Activated CD4-positive, alpha-beta T cell treated with anti-CD3 and anti-CD28 coated beads for 48 hours (primary cell): ENCODE results near the gene BMP6.

ENCODE experiments used
- DNase-seq: peaks from one replicate; pipeline ENCODE4 v3.0.0-alpha.2; 2020

BMP6 gene

DNA sequence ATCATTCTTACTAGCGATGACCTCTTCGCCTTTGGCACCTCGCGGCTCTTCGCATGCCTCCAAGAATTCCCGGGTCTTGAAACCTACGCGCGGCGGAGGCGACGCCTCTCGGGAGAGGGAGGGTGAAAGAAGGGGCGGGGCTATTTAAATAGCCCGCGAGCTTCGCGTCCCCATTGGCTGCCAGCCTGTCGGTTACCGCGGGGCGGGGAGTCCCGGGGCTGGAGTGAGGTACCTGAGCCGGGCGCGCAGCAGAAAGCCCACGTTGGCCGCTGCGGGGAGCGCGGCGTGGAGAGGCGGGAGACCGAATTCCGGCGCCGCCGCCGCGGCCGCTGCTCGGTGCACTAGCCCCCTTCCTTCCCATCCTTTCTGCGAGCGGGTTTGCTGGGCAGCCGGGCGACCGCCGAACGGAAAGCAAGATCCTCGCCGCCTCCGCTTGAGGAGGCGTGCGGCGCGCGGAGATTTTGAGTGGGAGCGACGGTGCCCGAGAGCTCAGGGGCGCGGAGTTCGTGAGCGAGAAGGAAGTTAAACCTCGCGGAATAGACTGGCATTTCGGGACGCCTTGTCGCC lies at the start of gene BMP6:
Gene BMP6 (plus strand): TSS at position 251 of the 567 bp plus-strand sequence. CDS start 857 bp downstream, outside the sequence.
- peak; percentile 75 for DNase-seq

DNA sequence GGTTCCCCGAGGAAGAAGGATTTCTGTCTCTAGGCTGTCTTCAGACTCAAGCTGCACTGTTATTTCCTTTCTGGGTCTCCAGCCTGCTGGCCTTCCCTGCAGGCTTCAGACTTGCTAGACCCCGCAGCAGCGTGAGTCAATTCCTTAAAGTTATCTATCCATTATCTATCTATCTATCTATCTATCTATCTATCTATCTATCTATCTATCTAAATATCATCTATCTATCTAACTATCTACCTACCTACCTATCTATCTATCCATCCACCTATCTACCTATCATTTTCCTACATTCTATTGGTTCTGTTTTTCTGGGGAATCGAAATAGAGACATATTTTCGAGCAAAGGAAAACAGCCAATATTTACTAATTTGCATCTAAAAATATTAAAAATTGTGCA lies 48.7 kb upstream of the BMP6 start:
- no peak for DNase-seq

DNA sequence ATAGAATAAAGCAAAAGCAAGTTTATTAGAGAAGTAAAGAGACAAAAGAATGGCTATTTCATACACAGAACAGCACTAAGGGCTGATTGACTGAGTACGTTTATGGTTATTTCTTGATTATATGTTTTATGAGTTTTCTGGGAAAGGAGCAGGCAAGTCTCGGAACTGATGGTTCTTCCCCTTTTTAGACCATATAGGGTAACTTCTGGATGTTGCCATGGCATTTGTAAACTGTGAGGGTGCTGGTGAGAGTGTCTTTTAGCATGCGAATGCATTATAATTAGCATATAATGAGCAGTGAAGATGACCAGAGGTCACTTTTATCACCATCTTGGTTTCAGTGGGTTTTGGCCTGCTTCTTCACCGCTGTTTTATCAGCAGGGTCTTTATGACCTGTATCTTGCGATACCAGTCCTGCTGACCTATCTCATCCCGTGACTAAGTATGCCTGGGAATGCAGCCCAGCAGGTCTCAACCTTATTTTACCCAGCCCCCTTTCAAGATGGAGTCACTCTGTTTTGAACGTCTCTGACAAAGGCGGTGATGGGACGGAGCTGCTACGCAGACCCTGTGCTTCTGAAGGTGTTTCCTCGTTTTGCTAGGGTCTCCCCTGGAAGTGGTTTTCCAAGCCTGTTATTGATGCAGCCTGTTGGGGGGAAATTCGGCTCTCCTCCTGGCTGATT lies 45.4 kb upstream of the BMP6 start:
- DNase-seq = no peak

DNA sequence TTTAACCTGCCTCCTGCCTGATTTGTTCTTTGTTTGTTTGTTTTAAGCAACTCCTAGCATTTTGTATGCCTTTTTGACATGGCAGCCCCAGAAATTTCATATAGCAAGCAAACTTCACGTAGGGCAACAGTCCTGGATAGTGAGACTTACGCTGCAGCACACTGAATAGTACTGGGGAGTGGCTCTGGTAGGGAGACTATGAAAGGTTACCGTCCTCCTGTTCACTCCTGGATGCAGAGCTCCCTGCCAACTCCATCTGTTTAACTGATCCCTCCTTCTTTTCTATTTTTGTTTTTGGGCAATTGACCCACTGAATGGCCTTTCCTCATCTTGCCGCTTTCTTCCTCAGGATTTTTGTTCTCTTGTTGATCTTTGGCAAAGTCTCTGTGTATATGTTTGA lies 44.5 kb upstream of the BMP6 start:
- DNase-seq = no peak

DNA sequence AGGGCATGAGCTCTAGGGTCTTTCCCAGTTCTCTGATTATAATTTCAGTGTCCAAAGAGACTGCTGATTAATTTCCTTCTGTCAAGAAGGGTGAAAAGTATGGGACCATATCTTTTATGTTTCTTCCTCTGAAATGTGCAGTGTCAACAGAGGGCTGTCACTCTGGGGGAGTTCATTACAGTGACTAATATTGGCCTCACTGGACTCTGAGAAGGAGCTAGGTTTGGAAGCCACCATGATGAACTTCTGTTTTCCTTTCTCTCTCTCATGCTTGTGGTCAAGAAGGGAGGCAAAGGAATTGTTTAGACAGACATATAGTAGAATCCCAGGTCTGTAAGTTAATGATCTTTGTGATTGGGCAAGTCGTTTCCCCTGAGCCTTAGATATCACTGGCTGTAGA lies 41.8 kb upstream of the BMP6 start:
- no peak for DNase-seq

DNA sequence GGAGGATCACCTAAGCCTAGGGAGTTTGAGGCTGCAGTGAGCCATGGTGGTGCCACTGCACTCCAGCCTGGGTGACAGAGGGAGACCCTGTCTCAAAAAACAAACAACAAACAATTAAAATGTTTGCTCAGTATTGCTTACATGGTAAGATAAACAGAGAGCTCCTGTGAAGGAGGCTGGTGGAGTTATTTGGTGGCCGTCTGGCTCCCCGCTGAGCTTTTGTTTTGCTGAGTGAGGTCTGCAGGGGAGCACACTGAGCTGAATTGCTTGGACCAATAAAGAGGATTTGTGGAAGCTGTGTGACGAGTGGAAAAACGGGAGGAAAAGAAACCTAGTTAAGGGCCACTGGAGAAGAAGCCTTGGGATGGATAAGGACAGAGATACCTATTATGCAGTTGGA lies 41.1 kb upstream of the BMP6 start:
- no peak for DNase-seq

DNA sequence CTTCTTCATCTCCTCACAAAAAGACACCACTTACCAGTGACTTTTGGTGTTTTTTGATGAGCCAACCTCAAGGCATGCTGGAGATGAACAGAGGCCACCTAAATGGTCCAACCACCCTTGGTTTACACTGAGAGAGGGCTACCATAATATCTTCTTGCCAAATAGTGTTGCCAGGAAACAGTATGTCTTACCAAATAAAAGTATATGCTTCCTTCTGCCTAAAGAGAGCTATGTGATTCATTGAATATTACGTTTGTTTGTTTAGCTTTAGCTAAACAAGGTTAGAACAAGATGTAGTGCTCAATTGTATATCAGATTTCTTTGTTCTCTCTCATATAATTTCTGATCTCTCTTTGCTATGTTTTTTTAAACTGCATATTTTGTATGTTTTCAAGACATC lies 40.6 kb upstream of the BMP6 start:
- no peak for DNase-seq

DNA sequence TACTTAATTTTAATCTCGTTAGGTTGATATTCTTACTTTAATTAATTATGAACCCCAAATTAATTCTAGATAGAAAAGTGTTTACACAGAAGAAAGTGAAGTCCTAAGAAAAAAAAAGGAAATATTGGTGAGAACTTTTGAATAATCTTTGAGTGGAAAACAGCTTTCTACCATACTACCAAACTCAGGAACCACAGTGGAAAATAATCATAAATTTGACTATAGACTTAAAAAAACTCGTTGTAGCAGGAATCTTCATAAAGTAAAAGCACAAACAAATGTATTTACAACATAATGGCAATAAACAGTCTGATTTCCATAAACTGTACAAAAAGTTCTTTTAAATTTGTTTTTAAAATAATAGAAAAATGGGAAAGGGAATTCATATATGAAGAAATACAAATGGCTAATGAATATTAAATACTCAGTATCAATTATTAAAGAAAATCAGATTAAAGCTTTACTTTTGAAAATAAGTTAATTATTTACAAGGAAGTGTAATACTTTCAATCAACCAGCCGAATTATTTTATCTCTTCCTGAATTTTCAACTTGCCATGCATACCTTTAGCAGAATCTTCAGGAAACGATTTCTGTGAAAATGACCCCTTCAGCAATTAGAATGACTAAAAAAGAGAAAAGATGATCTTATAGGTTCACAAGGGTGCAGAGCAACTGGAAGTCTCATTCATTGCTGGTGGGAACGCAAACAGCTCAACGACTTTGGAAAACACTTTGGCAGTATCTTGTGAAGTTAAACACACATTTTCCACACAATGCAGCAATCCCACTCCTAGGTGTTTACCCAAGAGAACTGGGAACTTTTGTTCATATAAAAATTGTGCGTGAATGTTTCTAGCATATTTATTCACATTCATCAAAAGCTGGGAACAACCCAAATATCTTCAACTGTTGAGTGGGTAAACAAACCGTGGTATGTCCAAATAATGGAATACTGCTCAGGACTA lies 38.5 kb upstream of the BMP6 start:
- no peak for DNase-seq

DNA sequence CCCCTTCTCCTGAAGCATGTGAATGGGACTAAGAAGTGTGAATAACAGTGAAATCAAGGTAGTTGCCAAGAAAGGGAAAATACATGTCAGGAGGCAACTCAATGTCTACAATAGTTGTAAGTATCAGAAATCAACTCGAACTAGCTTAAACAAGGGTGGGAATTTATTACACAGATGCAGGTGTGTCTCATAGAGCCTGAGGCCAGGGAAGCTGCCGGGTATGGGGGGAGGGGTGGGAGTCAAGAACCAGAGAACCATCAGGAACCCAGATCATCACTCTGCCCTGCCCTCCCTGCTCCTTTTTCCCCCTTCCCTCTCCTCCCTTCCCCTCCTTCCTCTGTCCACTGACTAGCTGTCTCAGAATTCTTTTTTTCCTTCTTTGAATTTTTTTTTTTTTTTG lies 34.9 kb upstream of the BMP6 start:
- no peak for DNase-seq

DNA sequence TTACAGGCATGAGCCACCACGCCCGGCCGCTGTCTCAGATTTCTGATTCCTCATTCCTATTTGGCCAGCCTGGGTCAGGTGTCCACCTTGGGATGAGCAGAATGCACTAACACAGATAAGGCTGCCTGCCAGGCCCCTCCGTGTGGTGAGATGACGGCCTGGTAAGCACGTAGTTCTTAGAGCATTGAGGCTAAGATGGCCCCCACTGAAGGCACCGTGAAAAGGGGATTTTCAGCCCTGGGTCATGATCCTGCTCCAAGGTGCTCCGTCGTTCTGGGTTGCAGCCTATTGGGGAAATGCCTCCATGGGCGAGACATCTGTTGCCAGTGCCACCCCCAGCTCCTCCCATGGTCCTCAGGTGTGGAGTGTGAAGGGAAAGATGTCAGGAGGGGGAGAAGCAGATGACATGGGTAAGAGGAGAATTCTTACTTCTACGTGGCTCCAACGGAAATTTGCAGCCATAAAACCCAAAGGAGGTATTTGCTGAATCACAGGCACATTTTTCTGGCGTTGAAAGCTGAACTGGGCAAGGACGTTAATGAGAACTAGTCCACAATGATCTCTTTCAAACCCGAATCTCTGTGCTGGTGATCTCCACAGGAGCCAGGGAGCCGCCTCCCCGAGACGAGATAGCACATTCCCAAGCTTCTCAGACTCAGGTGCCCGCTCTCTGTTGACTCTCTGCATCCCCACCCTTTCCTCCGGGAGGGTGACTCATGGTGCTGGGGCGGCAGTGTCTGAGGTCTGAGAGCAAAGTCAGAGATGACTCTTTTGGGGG lies 34.0 kb upstream of the BMP6 start:
- peak; percentile 13 for DNase-seq

DNA sequence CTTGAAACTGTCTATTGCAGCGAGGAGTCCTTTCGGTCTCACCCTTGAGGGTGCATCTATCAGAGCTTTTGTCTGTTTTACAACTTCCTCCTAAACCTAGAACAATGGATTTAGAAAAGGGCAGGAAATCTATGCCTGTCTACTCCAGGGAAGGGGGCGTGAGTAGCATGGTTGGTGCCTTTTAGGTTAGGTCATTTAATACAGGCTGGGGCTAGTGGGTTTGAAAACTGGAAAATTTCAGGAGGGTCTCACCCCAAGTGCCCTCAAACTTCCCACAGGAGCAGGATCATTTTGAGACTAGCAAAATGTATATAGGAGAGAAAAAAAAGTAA lies 33.5 kb upstream of the BMP6 start:
- DNase-seq = no peak

DNA sequence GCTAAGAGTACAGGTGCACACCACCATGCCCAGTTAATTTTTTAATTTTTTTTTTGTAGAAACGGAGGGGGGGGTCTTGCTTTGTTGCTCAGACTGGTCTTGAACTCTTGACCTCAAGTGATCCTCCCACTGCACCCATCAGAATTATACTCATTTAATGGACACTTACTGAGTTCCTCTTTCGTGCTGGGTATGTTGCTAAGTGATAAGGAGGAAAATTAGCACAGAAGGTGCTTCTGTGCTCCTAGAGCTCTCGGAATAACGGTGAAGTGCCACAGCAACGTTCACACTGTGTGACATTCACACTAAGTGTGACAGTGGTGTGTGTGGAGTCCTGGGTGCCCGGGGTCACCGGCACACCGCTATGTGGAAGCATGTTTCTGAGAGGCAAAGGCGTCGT lies 32.1 kb upstream of the BMP6 start:
- DNase-seq = no peak

DNA sequence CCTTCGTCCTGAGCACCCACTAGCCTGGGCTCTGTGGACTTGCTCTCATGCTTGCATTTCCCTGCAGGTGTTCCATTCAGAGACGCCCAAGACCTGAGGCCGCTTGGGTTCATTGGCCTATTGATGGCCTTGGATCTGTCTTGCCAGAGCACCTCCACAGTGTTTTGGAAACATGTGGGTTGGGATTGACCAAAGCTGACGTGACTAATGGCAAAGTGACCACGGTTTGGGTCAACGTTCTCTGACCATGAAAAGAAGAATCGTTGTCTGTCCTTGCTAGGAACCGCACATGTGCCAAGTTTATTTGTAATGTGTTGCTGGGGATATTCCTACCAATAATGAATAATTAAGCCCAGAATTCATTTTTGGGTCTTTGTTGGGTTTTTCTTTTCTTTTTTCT lies 29.8 kb upstream of the BMP6 start:
- no peak for DNase-seq

DNA sequence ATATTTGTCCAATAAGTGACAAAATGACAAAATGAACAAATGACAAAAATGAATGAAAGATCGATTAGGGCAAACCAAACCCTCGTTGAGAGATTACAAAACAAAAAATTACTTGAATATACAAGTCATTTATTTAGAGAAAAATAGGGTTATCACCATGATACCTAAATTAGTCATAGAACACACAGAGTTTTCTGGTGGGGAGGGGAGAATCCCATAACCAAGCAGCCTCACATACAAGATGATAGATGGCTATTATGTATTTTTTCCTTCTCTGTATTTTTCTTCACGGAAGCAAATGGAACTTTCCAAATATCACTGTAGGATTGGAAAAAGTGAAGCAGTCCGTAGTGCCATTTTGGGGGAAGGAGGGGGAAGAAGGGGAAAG lies 28.5 kb upstream of the BMP6 start:
- no peak for DNase-seq

DNA sequence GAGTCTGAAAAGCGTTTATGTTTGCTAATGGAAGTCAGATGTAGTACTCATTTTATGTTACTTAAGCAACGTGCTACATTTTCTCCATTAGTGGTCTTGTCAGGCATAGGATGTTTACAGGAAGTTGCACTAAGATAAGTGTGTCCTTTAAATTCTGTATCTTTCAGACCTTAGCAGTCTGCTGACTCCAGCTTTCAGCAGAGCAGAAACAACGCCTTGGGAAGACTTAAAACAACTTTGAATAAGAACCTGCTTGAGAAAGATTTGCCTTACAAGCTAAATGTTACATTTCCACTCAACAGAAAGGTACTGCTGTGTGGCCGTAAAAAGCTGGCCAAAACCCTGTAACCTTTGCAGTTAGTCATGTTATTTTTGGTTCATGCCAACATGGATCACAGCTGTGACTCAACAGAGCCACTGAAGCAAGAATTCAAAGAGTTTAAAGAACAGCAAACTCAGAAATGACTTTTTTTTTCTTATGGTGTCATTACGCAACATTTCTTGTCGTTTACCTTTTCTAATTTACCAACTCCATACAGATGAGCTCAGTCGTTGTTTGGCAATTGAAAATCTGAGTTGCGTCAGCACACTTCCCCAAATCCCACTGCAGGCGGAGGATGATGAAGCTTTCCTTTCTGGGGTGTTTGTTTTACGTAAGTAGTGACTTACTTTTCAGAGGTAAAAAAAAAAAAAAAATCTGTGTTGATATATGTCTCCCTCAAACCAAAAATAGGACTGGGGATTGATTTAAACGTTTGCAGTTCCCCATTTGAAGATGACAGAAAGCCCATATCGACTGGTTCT lies 27.9 kb upstream of the BMP6 start:
- peak; percentile 8 for DNase-seq

DNA sequence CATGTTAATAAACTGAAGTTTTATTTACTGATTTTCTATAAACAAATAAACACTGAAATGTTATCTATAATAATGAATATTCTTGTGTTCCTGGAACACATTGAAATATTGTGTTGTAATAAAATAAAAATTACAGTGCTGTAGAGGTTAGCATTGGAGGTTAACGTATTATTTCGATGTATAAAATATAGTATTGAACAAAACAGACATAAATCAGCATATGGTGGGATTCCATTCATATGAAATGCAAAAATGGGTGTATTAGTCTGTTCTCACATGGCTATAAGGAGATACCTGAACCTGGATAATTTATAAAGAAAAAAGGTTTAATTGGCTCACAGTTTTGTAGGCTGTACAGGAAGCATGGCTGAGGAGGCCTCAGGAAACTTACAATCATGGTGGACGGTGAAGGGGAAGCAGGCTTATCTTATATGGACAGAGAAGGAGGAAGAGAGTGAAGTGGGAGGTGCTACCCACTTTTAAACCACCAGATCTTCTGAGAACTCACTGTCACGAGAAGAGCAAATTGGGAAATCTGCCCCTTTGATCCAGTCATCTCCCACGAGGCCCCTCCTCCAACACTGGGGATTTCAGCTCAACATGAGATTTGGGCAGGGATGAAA lies 24.6 kb upstream of the BMP6 start:
- DNase-seq = no peak

DNA sequence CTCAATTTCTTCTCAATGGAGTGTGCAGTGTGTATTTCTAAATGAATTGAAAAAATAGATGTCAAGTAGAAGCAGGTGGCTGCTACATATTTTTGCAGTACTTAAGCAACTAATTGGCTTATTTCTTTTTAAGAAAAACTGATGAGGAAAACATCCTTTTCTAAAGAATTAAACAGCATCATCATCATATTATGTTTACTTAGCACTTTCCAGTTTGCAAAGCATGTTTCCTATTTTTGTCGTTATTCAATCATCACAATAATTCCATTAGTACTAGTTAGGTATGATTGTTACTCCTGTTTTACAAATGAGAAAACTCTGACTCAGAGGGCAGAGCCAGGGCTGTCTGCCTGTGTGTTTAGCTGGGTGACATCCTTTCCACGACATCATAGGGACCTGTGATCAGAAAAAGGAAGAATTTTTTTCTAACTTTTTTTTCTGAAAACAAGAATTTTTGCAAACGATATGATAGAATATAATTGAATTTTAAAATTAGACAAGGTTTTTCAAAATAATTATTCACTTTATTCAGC lies 22.7 kb upstream of the BMP6 start:
- no peak for DNase-seq

DNA sequence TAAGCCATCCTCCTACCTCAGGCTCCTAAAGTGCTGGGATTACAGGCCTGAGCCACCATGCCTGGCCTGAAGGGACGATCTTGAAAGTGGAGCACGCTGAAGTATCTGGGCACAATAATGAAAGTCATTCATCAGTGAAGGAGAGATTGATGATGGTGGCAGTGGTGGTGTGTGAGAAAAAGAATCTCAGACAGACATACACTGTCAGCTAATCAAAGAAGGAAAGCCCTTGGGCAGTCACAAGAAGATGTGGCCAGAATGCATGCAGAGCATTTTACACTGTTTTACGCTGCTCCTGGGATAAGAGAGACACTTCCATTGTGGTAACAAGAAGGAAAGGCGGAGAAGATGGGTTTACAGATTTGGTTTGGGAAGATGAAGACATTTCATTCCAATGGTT lies 20.4 kb upstream of the BMP6 start:
- DNase-seq = no peak

DNA sequence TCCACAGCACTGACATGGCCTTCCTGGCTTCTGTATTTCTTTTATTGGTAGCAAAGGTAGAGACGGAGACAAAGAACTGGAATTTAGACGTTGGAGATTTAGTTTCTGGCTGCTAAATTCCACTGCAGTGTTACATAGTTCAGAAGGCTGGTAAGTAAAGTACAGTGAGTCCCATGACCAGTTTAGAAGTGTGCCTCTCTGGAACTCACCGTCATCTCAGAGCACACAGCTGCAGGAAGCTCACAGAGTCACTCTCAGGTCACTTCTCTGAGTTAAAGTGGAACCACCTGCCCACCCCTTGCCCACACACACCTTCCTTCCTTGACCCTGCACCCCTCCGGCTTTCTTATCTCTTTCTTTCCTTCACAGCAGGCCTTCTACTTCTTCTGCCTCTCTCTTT lies 19.6 kb upstream of the BMP6 start:
- DNase-seq = no peak

DNA sequence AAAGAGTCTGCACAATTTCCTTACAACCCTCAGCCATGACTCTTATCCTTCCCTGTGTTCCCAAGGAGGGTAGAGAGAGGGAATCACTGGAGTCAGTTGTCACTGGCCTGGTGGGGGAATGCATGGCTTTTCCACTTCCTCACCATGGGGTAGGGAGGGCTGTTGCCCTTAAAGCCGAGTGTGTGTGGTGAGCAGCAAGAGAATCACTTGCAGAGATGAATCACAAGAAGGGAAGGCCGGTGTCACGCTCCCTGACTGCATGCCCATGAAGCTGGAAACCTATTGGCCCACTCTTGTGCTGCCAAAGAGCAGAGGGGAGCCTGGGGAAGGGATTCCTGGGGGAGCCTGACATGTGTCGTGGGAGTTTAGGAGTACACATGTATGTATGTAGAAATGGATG lies 18.1 kb upstream of the BMP6 start:
- no peak for DNase-seq

DNA sequence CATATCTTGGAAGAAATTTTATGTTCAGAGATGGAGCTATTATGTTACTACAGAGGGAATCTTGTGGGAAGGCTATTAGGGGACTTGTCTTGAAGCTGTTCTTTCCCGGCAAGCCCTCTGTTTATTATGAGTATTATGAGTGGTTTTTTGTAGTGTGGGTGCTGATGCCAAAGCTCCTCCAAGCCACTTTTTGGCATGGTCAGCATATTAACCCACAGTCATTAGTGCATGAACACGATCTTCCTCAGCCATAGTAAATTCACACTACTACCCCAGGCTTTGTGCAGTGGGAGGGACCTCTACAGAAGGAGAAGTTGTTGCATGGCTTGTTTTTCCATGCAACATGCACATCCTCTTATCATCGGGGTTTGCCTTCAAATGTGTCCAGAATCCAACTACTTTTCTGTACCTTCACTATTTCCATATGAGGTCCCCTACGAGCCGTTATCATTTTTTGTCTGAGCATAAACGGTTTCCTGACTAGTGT lies 6.5 kb upstream of the BMP6 start:
- no peak for DNase-seq

DNA sequence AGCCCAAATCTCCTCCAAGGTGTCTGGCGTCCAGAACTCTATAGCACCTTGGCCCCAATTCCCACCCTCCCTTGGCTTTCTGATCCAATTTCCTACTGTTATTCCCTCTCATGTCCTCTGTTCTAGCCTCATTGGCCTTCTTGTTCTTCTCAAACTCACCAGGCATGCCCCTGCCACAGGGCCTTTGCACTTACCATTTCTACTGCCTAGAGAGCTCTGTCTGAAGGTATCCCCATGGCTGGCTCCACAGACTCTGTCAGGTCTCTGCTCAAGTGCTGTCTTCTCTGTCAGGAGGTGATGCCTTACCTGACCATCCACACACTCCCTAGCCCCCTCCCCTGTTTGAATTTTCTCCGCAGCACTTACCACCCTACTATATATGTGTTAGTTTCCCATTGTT lies 5.6 kb upstream of the BMP6 start:
- no peak for DNase-seq
